GDM1 (cell line): Measurements from ENCODE around the gene SHISA4.

ENCODE experiments used
- DNase-seq: peaks from one replicate; lab custom pipeline; 2025; lab: John Stamatoyannopoulos, UW

SHISA4 gene

GRCh38 chr1:201881617-201882016 is 7.1 kb upstream of the SHISA4 start:
- DNase-seq: no peak

- DNase-seq: peak; percentile 86
These were observed 6.0 kb upstream of the SHISA4 start for GRCh38 chr1:201882665-201883132.

- no peak for DNase-seq
These were observed 5.4 kb upstream of the SHISA4 start for GRCh38 chr1:201883266-201883665.

- DNase-seq: peak; percentile 65
These were observed 4.9 kb upstream of the SHISA4 start for GRCh38 chr1:201883786-201884185.

GRCh38 chr1:201884425-201884824 is 4.3 kb upstream of the SHISA4 start:
- DNase-seq: no peak

- no peak for DNase-seq
These were observed 3.1 kb upstream of the SHISA4 start for GRCh38 chr1:201885531-201886075.

- no peak for DNase-seq
These were observed 2.4 kb upstream of the SHISA4 start for GRCh38 chr1:201886103-201886885.

- no peak for DNase-seq
These were observed 1.4 kb upstream of the SHISA4 start for GRCh38 chr1:201887116-201887866.

GRCh38 chr1:201889090-201889968 is 631 bp downstream of the SHISA4 start:
- no peak for DNase-seq

- DNase-seq: no peak
These were observed 1.5 kb downstream of the SHISA4 start for GRCh38 chr1:201890223-201890622.

GRCh38 chr1:201890806-201891450 is 2.2 kb downstream of the SHISA4 start:
- no peak for DNase-seq

- DNase-seq: no peak
These were observed 2.9 kb downstream of the SHISA4 start for GRCh38 chr1:201891451-201892045.

GRCh38 chr1:201892211-201892610 is 3.5 kb downstream of the SHISA4 start:
- no peak for DNase-seq

- no peak for DNase-seq
These were observed 4.7 kb downstream of the SHISA4 start for GRCh38 chr1:201893431-201893830.

- DNase-seq: no peak
These were observed 5.8 kb downstream of the SHISA4 start for GRCh38 chr1:201894343-201895119.

- no peak for DNase-seq
These were observed 6.5 kb downstream of the SHISA4 start for GRCh38 chr1:201895120-201895665.

- peak; percentile 78 for DNase-seq
These were observed 7.5 kb downstream of the SHISA4 start for GRCh38 chr1:201895913-201896807.

- DNase-seq: no peak
These were observed 8.3 kb downstream of the SHISA4 start for GRCh38 chr1:201896951-201897391.
